Measurements from ENCODE around the gene CAPRIN2. TPM values are rescaled to one million over a fixed set of nuclear protein-coding genes. Genes with fewer than 3 reads are reported as not detected.

Gene CAPRIN2
- total and polyA plus RNA-seq, 2 of the 8 experiments (the other 6 are each of a cell fraction or from before 2014, with no cell fraction given) = 24.8 to 52.0 TPM

GRCh38 chr12:30757316-30757715 is 2.6 kb upstream of the CAPRIN2 start:
- 74% methylated on average over 4 of the region's 4 CpGs; no CpG with 5 or more reads in 1 of the 2 experiments for WGBS, 2 experiments (ENCODE audit: extremely low coverage in 1 of 2, insufficient coverage in 1 of 2, insufficient read length in 1 of 2, insufficient replicate concordance in 2 of 2, low coverage in 1 of 2, low lambda C conversion rate in 2 of 2, missing lambda C conversion rate in 1 of 2)
- Histone ChIP-seq H3K27ac (ENCODE audit: low read depth, low read length) (no peak overlapping the region), H2AK5ac (ENCODE audit: low read depth, low read length) (no peak overlapping the region), H3K56ac (replicated peaks; ENCODE audit: insufficient read length, low read depth, low read length) (no peak overlapping the region), H3K23me2 (ENCODE audit: low read depth, low read length) (peaks cover 10% of the 10 kb centered on the region), H4K91ac (replicated peaks; ENCODE audit: insufficient read length, low read length) (no peak overlapping the region), H3K79me2 (ENCODE audit: control insufficient read depth in 1 of 2, insufficient read depth in 2 of 2, low read length in 2 of 2) (peaks cover 0 to 19% of the 10 kb centered on the region in 2 experiments; a peak in 3 of 4 replicates), H3K79me1 (ENCODE audit: low read depth, low read length) (no peaks in the 10 kb centered on the region; the same call in 1 of the 2 replicates), H2BK20ac (ENCODE audit: low read length) (no peak overlapping the region), H3K4me2 (ENCODE audit: insufficient read depth in 1 of 2, low read depth in 2 of 2, low read length in 2 of 2) (no peak overlapping the region), H2BK15ac (ENCODE audit: low read length) (no peak overlapping the region), H3K9me3 (ENCODE audit: insufficient read depth in 2 of 2, low read depth in 1 of 2, low read length in 1 of 2) (no peaks in the 10 kb centered on the region), H4K5ac (ENCODE audit: insufficient read length, low read depth, low read length) (no peak overlapping the region), H3K4ac (replicated peaks; ENCODE audit: insufficient read length, low read depth, low read length) (no peak overlapping the region), H3K4me1 (replicated peaks in 1 of 4; ENCODE audit: control insufficient read depth in 3 of 4, insufficient read depth in 4 of 4, low read length in 3 of 4) (peaks cover 3 to 5% (median 4%) of the 10 kb centered on the region in 4 experiments; a peak in 5 of 7 replicates), H3K9ac (replicated peaks in 1 of 4; ENCODE audit: extremely low read depth in 1 of 4, low read depth in 3 of 4, low read length in 3 of 4) (no peak overlapping the region), H2AFZ (ENCODE audit: low read length) (no peak overlapping the region), H4K20me1 (replicated peaks in 1 of 2; ENCODE audit: control insufficient read depth in 1 of 2, insufficient read depth in 2 of 2, low read length in 2 of 2) (no peaks in the 10 kb centered on the region), H3K4me3 (ENCODE audit: extremely low read depth in 1 of 4, insufficient read depth in 2 of 4, low read depth in 3 of 4, low read length in 4 of 4) (no peak overlapping the region), H2BK12ac (ENCODE audit: low read depth, low read length) (no peak overlapping the region), H2BK120ac (replicated peaks; ENCODE audit: low read depth, low read length) (no peak overlapping the region), H3K18ac (ENCODE audit: extremely low read depth, low read length) (no peak overlapping the region), H3K36me3 (ENCODE audit: control insufficient read depth in 2 of 4, insufficient read depth in 4 of 4, low read length in 3 of 4) (no peaks in the 10 kb centered on the region), H4K8ac (ENCODE audit: extremely low read depth, insufficient read depth, low read length) (no peak overlapping the region), H3K23ac (ENCODE audit: insufficient read length) (no peak overlapping the region), H2BK5ac (ENCODE audit: low read depth, low read length) (no peak overlapping the region), H3K14ac (ENCODE audit: insufficient read length) (no peak overlapping the region), H3K27me3 (replicated peaks in 1 of 4; ENCODE audit: control insufficient read depth in 3 of 4, extremely low read depth in 1 of 4, insufficient read depth in 3 of 4, low read length in 3 of 4) (no peaks in the 10 kb centered on the region)
- FAIRE-seq (no peak), DNase-seq (ENCODE audit: low read depth in 1 of 2, low spot score in 2 of 2) (no peak)
- ChIA-PET POLR2A (ENCODE audit: partially characterized antibody) (no interaction called here), CTCF (ENCODE audit: partially characterized antibody) (interaction anchor here (0.6 to 1.2 kb wide), 5 partner anchors 18 to 91 kb away, joined by 3 to 4 read pairs (median 3); no protein-coding TSS in a partner anchor)
- TF ChIP-seq CBX5 (IDR thresholded peaks at IDR 0.05; ENCODE audit: low read depth, low read length) (no peak), RFX5 (IDR thresholded peaks at IDR 0.05; ENCODE audit: borderline replicate concordance, low read depth, low read length) (no peak), SP1 (IDR thresholded peaks at IDR 0.05; ENCODE audit: low read depth, low read length) (no peak), POLR2AphosphoS5 (IDR thresholded peaks at IDR 0.05; ENCODE audit: low read depth, low read length) (no peak), BCL11A (IDR thresholded peaks at IDR 0.05; ENCODE audit: low read depth in 2 of 2, low read length in 2 of 2) (no peak), MAFK (IDR thresholded peaks at IDR 0.05; ENCODE audit: low read depth, low read length) (no peak), NANOG (IDR thresholded peaks at IDR 0.05; ENCODE audit: insufficient read depth, low read depth, low read length, poor library complexity, severe bottlenecking) (no peak), ATF2 (IDR thresholded peaks at IDR 0.05; ENCODE audit: low read length) (no peak), USF2 (IDR thresholded peaks at IDR 0.05; ENCODE audit: low read length) (no peak), CTBP2 (IDR thresholded peaks at IDR 0.05; ENCODE audit: borderline replicate concordance, insufficient read depth, insufficient read length, low read length) (no peak), CEBPB (IDR thresholded peaks at IDR 0.05; ENCODE audit: low read depth, low read length) (no peak), CBX8 (IDR thresholded peaks at IDR 0.05; ENCODE audit: borderline replicate concordance, low read depth, low read length) (no peak)

Data from H1 (cell line).